Thyroid gland (tissue), 4 donors: Measurements from ENCODE around the gene FMO1. TPM values are rescaled to one million over a fixed set of nuclear protein-coding genes. Genes with fewer than 3 reads are reported as not detected.

Source experiments
- DNase-seq, 2 donors: peaks; one replicate each; pipeline ENCODE4 v3.0.0-alpha.2; 2019
- H3K27ac ChIP-seq, 3 donors: fragments of 200-600 bp; sonication (generic); 1 replicate in 2 of 3; 2 replicates in 1 of 3; pipeline ENCODE4 v1.5.1; 2016 to 2019; ENCODE audit warnings: mild to moderate bottlenecking in 1 of 3, moderate library complexity in 1 of 3
- H3K27me3 ChIP-seq: fragments of 200-600 bp; sonication (generic); one replicate; pipeline ENCODE4 v1.5.1; 2019
- H3K36me3 ChIP-seq, 2 donors: fragments of 200-600 bp; sonication (generic); one replicate each; pipeline ENCODE4 v1.5.1; 2016 to 2019
- H3K4me1 ChIP-seq, 2 donors: fragments of 200-600 bp; sonication (generic); one replicate each; pipeline ENCODE4 v1.5.1; 2017 to 2019
- H3K4me3 ChIP-seq, 3 donors: fragments of 200-600 bp; sonication (generic); replicated peaks in 1 of 3; 1 replicate in 2 of 3; 2 replicates in 1 of 3; pipeline ENCODE4 v1.5.1; 2016; ENCODE audit warnings: mild to moderate bottlenecking in 1 of 3
- H3K9me3 ChIP-seq: fragments of 200-600 bp; sonication (generic); one replicate; pipeline ENCODE4 v1.5.1; 2017
- CTCF ChIP-seq, 6 experiments: fragments of 200-600 bp in 3 of 6; fragments of 450-650 bp in 3 of 6; sonication (generic) in 3 of 6; IDR thresholded peaks; one replicate each; pipeline ENCODE4 v1.5.1; 2016 to 2019; ENCODE audit warnings: antibody characterized with exemption in 6 of 6, mild to moderate bottlenecking in 2 of 6, inconsistent platforms in 1 of 6, moderate library complexity in 1 of 6
- POLR2A ChIP-seq, 2 donors: fragments of 450-650 bp; IDR thresholded peaks; one replicate each; pipeline ENCODE4 v1.6.1; 2017; ENCODE audit warnings: antibody characterized with exemption in 2 of 2, mild to moderate bottlenecking in 2 of 2, moderate library complexity in 1 of 2
- WGBS, 2 donors: methylation state at CpG; one replicate each; pipeline ENCODE4 v1.1.5; 2017; 5-methylcytosine and 5-hydroxymethylcytosine counted together
- intact Hi-C: fragments of 100-400 bp; cut with DNase I; formaldehyde crosslinking; loops from one replicate; pipeline ENCODE4 v1.15.1; 2023
- total RNA-seq, 4 donors: library from RNA; depleted of rRNA; stranded (reverse); fragments of >200 nt; gene quantifications; one replicate each; pipeline ENCODE4 v1.2.3, GENCODE V29; 2016

Gene FMO1
- total RNA-seq, 4 donors from 2014 or later: 0.81 to 6.9 (median 2.9) TPM

- Histone ChIP-seq H3K27ac (no peak overlapping the region), H3K27me3 (no peaks in the 10 kb centered on the region), H3K36me3 (no peaks in the 10 kb centered on the region), H3K4me3 (no peak overlapping the region), H3K4me1 (no peaks in the 10 kb centered on the region), H3K9me3 (no peaks in the 10 kb centered on the region)
- no peak for DNase-seq
- intact Hi-C loops: no loop called here
- WGBS, 2 donors: 63 to 65% methylated on average over 1 of the region's 1 CpG
- TF ChIP-seq POLR2A (IDR thresholded peaks at IDR 0.05) (no peak), CTCF (IDR thresholded peaks at IDR 0.05) (no peak)
Measured at GRCh38 chr1:171210355-171210754, 37.9 kb upstream of the FMO1 start.

- Histone ChIP-seq H3K9me3 (no peaks in the 10 kb centered on the region), H3K27me3 (no peaks in the 10 kb centered on the region), H3K27ac (no peak overlapping the region), H3K36me3 (no peaks in the 10 kb centered on the region), H3K4me1 (no peaks in the 10 kb centered on the region), H3K4me3 (no peak overlapping the region)
- no peak for TF ChIP-seq CTCF (IDR thresholded peaks at IDR 0.05)
- 82 to 90% methylated on average over 3 of the region's 3 CpGs for WGBS, 2 donors
- no peak for DNase-seq
- intact Hi-C loops: no loop called here
Measured at GRCh38 chr1:171212607-171213351, 35.5 kb upstream of the FMO1 start.

DNA sequence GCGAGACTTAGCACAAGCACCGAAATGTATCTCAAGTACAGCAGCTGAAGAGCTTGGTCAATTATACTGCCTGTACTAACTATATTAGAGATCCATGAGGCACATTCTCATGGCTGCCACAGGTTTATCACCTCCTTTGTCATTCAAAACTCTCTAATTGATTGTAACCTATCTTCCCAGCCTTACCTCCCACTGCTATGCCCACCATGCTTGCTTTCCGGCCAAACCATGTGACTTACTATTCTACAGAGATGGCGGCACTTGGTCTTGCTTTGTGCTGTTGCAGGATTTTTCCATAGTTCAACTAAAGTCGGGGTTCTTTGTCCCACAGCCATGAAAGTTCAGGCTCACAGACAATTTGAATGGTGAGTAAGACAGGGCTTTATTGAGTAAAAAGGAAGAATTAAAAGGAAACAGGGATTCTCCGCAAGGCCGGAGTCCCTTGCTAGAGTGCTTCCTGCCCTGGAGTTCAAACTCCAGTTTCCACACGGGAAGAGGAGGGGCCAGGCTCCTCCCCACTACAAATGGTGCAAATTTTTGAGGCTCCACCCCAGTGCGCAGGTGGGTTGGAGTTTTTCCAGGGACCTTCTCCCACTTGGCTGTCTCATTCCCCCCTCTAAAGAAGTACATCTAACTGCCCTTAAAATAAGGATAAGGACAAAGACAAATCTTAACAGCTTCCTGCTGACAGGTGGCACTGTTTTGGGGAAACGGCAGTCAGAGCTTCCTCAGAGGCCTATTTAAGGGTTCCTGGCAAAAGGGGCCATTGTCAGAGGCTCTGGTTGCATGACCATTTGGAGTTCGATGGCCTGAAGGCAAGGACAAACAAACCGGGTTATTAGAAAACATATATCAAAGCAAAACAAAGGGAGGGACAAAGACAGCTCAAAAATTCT lies 34.5 kb upstream of the FMO1 start:
- Histone ChIP-seq H3K4me1 (no peaks in the 10 kb centered on the region), H3K9me3 (no peaks in the 10 kb centered on the region), H3K27ac (no peak overlapping the region), H3K27me3 (no peaks in the 10 kb centered on the region), H3K36me3 (no peaks in the 10 kb centered on the region), H3K4me3 (no peak overlapping the region)
- no peak for DNase-seq
- WGBS, 2 donors: 82 to 83% methylated on average over 12 of the region's 12 CpGs
- TF ChIP-seq POLR2A (IDR thresholded peaks at IDR 0.05): no peak
- TF ChIP-seq CTCF (IDR thresholded peaks at IDR 0.05): no peak
- intact Hi-C loops: no loop called here

DNA sequence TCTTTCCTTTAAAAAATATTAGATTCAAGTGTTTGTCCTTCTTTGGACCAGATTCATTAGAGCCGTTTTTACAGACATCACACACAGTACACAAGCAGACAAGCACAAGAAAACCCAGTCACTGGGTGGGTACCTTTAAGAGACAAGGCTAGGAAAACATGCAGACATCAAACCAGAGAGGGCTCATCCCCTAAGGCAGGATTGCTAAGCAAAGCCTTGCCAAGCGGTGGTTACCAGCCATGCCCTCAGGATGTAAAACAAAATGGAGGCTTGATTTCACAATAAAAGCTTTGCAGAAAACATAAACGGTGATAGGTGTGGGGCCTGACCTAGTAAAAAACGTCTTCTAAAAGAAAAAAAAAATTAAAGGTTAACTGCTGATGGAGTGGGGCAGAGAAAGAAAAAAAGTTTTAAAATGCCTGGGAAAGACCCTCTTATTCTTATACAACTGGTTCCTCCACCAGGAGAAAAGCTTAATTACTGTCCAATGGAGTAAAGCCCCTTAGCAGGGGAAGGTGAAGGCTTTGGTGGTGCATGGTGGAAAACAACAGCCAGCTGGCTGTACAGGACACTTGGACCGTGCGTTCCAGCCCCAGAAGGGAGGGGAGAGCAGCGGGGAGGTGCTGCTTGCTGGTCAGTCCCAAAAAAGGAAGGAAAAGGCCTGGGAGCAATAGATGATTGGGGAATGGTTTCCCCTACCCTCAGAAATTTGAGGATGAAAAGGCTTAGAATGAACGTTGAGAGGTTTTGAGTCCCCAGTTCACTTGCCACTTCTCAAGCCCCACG lies 30.4 kb upstream of the FMO1 start:
- Histone ChIP-seq H3K4me3 (no peak overlapping the region), H3K36me3 (no peaks in the 10 kb centered on the region), H3K27me3 (no peaks in the 10 kb centered on the region), H3K4me1 (no peaks in the 10 kb centered on the region), H3K9me3 (no peaks in the 10 kb centered on the region), H3K27ac (no peak overlapping the region)
- 83 to 85% methylated on average over 9 of the region's 9 CpGs for WGBS, 2 donors
- intact Hi-C loops: no loop called here
- TF ChIP-seq CTCF (IDR thresholded peaks at IDR 0.05): no peak
- no peak for TF ChIP-seq POLR2A (IDR thresholded peaks at IDR 0.05)
- no peak for DNase-seq
